Fibroblast of lung (primary cell): ENCODE results near the gene MAD2L1BP.
A peak's percentile ranks its signal among the peaks of the same experiment; 100 is the strongest.

ENCODE experiments used
- EZH2 ChIP-seq: IDR thresholded peaks from 2 replicates; pipeline ENCODE4 v1.5.1; 2012; ENCODE audit warnings: low read length, control low read depth, mild to moderate bottlenecking; ENCODE audit errors: missing control alignments
- TF ChIP-seq, protein P1 (sequence below), 2 donors: IDR thresholded peaks in 1 of 2; conservative IDR thresholded peaks in 1 of 2; 1 replicate in 1 of 2; 2 replicates in 1 of 2; pipeline ENCODE4 v1.5.1; 2011 to 2012; ENCODE audit warnings: low read length in 2 of 2, control low read depth in 1 of 2, inconsistent platforms in 1 of 2, low read depth in 1 of 2, mild to moderate bottlenecking in 1 of 2

DNA sequence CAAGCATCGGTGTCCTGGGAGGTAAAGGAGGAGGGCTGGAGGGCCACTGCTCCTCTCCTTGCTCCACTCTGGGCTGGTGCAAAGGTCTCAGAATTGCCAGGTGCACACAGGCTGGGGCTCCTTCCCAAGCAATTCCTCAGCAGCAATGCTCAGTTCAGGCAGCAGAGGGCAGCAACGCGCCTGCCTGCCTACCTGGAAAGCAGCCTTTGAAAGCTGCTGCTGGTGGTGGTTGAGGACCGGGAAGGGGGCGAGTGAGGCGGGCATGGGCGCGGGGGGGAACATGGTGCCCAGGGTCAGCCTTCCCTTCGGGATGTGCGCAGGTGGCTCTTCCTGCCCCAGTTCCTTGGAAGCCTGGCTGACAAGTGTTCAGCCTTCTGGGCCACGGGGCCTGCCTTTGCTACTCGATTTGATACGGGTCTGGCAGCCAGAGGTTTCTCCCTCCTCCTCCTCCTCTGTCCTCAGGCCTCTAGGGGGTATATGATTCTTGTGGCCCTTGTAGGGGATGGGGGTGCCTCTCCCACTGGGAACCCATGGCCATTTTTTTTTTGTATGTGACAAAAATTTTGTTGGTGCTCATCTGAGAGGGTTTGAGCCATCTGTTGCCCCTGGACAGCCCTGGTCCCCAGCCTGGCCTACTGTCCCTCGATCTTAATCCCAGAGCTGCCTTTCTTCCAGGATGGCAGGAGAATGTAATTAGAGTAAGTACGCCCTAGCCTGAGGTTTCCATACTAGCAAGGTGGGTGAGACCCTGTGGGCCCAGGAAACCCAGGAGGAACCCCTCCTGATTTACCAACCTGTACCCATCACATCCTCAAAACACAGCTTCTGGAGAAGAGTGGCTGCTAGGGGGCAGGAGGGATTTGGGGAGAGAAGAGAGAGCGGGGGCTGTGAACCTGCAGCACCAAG is 31.9 kb downstream of the MAD2L1BP start:
- TF ChIP-seq, protein P1, sequence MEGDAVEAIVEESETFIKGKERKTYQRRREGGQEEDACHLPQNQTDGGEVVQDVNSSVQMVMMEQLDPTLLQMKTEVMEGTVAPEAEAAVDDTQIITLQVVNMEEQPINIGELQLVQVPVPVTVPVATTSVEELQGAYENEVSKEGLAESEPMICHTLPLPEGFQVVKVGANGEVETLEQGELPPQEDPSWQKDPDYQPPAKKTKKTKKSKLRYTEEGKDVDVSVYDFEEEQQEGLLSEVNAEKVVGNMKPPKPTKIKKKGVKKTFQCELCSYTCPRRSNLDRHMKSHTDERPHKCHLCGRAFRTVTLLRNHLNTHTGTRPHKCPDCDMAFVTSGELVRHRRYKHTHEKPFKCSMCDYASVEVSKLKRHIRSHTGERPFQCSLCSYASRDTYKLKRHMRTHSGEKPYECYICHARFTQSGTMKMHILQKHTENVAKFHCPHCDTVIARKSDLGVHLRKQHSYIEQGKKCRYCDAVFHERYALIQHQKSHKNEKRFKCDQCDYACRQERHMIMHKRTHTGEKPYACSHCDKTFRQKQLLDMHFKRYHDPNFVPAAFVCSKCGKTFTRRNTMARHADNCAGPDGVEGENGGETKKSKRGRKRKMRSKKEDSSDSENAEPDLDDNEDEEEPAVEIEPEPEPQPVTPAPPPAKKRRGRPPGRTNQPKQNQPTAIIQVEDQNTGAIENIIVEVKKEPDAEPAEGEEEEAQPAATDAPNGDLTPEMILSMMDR (conservative IDR thresholded peaks at IDR 0.05 in 1 of 2, IDR thresholded peaks at IDR 0.05 in 1 of 2; ENCODE audit: low read depth in 1 of 2, low read length in 2 of 2) = peak; percentile 89 to 93
- TF ChIP-seq EZH2 = no peak
